H1 (cell line): ENCODE results near the gene ATP7A. TPM values are rescaled to one million over a fixed set of nuclear protein-coding genes. Genes with fewer than 3 reads are reported as not detected.

Source experiments
- ASH2L ChIP-seq: fragments of 200-600, 300-600 bp; sonication (generic); IDR thresholded peaks from one replicate; pipeline ENCODE4 v1.7.1; 2017; ENCODE audit warnings: low read length
- EP300 ChIP-seq, 2 experiments: IDR thresholded peaks; 1 replicate in 1 of 2; 2 replicates in 1 of 2; pipeline ENCODE4 v1.6.1; 2011 to 2012; ENCODE audit warnings: low read depth in 2 of 2, low read length in 2 of 2, mild to moderate bottlenecking in 2 of 2, borderline replicate concordance in 1 of 2, inconsistent platforms in 1 of 2, moderate library complexity in 1 of 2
- JUND ChIP-seq: IDR thresholded peaks from 2 replicates; pipeline ENCODE4 v1.6.1; 2011; ENCODE audit warnings: mild to moderate bottlenecking, improper control_type of control experiment, low read length
- RAD21 ChIP-seq, 2 experiments: IDR thresholded peaks in 1 of 2; conservative IDR thresholded peaks in 1 of 2; 2 replicates each; pipeline ENCODE4 v1.6.1; 2011; ENCODE audit warnings: low read depth in 2 of 2, low read length in 2 of 2, improper control_type of control experiment in 1 of 2, inconsistent platforms in 1 of 2, mild to moderate bottlenecking in 1 of 2, moderate library complexity in 1 of 2
- SRF ChIP-seq: IDR thresholded peaks from 2 replicates; pipeline ENCODE4 v1.6.1; 2011; ENCODE audit warnings: mild to moderate bottlenecking, low read depth, low read length, moderate library complexity
- polyA plus RNA-seq, 7 experiments: library from polyadenylated mRNA; depleted of rRNA in 3 of 7; stranded (reverse) in 5 of 7; unstranded in 2 of 7; fragments of >200 nt in 5 of 7; fragments of 200-250 nt in 2 of 7; gene quantifications; 1 replicate in 5 of 7; 2 replicates in 1 of 7; 4 replicates in 1 of 7; pipeline versions ENCODE4 v1.2.1 to v1.2.3, GENCODE V29; 2011 to 2013; ENCODE audit warnings: missing spikeins in 2 of 7, mixed read lengths in 2 of 7
- total RNA-seq: library from RNA; stranded (reverse); fragmentation: NEBNext Ultra II Directional; extraction: Animal tissue kit (Norgen Biotek cat#: 25700); gene quantifications from 2 replicates; pipeline ENCODE4 v1.2.1, GENCODE V29; 2021
- TF ChIP-seq, protein P1 (sequence below): fragments of 300-600 bp; sonication (generic); IDR thresholded peaks from 2 replicates; pipeline ENCODE4 v1.7.1; 2012; ENCODE audit warnings: low read length, moderate library complexity, mild to moderate bottlenecking, inconsistent platforms; ENCODE audit not compliant: insufficient replicate concordance
- TF ChIP-seq, protein P2 (sequence below): IDR thresholded peaks from 2 replicates; pipeline ENCODE4 v1.6.1; 2011; ENCODE audit warnings: low read length, improper control_type of control experiment
- TF ChIP-seq, protein P3 (sequence below): IDR thresholded peaks from 2 replicates; pipeline ENCODE4 v1.6.1; 2012; ENCODE audit warnings: inconsistent platforms

Gene ATP7A
- total and polyA plus RNA-seq, 2 of the 8 experiments (the other 6 are each of a cell fraction or from before 2014, with no cell fraction given) = 0.73 to 2.8 TPM

- TF ChIP-seq, protein P1, sequence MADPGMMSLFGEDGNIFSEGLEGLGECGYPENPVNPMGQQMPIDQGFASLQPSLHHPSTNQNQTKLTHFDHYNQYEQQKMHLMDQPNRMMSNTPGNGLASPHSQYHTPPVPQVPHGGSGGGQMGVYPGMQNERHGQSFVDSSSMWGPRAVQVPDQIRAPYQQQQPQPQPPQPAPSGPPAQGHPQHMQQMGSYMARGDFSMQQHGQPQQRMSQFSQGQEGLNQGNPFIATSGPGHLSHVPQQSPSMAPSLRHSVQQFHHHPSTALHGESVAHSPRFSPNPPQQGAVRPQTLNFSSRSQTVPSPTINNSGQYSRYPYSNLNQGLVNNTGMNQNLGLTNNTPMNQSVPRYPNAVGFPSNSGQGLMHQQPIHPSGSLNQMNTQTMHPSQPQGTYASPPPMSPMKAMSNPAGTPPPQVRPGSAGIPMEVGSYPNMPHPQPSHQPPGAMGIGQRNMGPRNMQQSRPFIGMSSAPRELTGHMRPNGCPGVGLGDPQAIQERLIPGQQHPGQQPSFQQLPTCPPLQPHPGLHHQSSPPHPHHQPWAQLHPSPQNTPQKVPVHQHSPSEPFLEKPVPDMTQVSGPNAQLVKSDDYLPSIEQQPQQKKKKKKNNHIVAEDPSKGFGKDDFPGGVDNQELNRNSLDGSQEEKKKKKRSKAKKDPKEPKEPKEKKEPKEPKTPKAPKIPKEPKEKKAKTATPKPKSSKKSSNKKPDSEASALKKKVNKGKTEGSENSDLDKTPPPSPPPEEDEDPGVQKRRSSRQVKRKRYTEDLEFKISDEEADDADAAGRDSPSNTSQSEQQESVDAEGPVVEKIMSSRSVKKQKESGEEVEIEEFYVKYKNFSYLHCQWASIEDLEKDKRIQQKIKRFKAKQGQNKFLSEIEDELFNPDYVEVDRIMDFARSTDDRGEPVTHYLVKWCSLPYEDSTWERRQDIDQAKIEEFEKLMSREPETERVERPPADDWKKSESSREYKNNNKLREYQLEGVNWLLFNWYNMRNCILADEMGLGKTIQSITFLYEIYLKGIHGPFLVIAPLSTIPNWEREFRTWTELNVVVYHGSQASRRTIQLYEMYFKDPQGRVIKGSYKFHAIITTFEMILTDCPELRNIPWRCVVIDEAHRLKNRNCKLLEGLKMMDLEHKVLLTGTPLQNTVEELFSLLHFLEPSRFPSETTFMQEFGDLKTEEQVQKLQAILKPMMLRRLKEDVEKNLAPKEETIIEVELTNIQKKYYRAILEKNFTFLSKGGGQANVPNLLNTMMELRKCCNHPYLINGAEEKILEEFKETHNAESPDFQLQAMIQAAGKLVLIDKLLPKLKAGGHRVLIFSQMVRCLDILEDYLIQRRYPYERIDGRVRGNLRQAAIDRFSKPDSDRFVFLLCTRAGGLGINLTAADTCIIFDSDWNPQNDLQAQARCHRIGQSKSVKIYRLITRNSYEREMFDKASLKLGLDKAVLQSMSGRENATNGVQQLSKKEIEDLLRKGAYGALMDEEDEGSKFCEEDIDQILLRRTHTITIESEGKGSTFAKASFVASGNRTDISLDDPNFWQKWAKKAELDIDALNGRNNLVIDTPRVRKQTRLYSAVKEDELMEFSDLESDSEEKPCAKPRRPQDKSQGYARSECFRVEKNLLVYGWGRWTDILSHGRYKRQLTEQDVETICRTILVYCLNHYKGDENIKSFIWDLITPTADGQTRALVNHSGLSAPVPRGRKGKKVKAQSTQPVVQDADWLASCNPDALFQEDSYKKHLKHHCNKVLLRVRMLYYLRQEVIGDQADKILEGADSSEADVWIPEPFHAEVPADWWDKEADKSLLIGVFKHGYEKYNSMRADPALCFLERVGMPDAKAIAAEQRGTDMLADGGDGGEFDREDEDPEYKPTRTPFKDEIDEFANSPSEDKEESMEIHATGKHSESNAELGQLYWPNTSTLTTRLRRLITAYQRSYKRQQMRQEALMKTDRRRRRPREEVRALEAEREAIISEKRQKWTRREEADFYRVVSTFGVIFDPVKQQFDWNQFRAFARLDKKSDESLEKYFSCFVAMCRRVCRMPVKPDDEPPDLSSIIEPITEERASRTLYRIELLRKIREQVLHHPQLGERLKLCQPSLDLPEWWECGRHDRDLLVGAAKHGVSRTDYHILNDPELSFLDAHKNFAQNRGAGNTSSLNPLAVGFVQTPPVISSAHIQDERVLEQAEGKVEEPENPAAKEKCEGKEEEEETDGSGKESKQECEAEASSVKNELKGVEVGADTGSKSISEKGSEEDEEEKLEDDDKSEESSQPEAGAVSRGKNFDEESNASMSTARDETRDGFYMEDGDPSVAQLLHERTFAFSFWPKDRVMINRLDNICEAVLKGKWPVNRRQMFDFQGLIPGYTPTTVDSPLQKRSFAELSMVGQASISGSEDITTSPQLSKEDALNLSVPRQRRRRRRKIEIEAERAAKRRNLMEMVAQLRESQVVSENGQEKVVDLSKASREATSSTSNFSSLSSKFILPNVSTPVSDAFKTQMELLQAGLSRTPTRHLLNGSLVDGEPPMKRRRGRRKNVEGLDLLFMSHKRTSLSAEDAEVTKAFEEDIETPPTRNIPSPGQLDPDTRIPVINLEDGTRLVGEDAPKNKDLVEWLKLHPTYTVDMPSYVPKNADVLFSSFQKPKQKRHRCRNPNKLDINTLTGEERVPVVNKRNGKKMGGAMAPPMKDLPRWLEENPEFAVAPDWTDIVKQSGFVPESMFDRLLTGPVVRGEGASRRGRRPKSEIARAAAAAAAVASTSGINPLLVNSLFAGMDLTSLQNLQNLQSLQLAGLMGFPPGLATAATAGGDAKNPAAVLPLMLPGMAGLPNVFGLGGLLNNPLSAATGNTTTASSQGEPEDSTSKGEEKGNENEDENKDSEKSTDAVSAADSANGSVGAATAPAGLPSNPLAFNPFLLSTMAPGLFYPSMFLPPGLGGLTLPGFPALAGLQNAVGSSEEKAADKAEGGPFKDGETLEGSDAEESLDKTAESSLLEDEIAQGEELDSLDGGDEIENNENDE = no peak
- TF ChIP-seq ASH2L (no peak), JUND (no peak), RAD21 (IDR thresholded peaks at IDR 0.05 in 1 of 2, conservative IDR thresholded peaks at IDR 0.05 in 1 of 2; ENCODE audit: low read depth in 2 of 2, low read length in 2 of 2) (peak; percentile 41 to 61; a peak in 3 of 4 replicates), EP300 (IDR thresholded peaks at IDR 0.05; ENCODE audit: borderline replicate concordance in 1 of 2, low read depth in 2 of 2, low read length in 2 of 2) (no peak), SRF (no peak)
- TF ChIP-seq, protein P2, sequence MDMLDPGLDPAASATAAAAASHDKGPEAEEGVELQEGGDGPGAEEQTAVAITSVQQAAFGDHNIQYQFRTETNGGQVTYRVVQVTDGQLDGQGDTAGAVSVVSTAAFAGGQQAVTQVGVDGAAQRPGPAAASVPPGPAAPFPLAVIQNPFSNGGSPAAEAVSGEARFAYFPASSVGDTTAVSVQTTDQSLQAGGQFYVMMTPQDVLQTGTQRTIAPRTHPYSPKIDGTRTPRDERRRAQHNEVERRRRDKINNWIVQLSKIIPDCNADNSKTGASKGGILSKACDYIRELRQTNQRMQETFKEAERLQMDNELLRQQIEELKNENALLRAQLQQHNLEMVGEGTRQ = peak; percentile 70
- TF ChIP-seq, protein P3, sequence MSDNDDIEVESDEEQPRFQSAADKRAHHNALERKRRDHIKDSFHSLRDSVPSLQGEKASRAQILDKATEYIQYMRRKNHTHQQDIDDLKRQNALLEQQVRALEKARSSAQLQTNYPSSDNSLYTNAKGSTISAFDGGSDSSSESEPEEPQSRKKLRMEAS = peak; percentile 89
These were observed at the start of gene ATP7A (continued) for GRCh38 chrX:77910108-77910840.
